ENCODE results near the gene PTGIS. TPM values are rescaled to one million over a fixed set of nuclear protein-coding genes. Genes with fewer than 3 reads are reported as not detected.

Gene PTGIS
- total RNA-seq, 1 donor: under 0.01 TPM

DNA sequence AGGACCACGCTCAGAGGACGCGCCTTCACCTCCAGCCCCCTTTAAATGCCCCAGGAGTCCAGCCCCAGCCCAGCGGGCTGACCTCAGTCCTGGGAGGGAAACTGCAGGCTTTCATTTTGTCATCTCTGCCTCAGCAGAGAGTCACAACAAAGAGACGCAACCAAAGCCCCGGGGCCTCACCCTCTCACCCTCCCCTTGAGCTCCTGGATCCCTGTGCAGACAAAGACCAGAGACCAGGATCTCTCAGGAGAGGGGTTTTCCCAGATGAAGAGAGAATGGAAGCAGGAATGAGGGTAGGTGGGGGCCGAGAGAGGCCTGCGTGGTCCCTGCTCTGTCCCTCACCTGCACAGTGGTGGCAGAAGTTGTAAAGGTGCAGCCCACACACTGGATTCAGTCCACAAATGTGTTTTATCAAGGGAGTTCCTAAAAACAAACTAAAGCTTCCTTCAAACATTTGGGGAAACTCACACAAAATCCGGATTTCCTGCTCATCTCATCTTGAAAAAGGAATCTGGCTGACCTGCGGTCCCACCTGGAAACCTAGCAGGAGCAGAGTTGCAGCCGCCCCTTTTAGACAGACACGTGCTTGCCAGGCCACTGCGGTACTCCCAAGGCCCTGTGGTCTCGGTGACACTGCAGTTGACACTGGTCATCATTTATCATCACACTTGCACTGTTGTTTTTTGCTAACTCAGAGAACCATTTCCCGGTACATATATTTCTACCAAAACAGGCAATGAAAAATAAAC lies 27.1 kb downstream of the PTGIS start:
- Histone ChIP-seq H3K27me3 (ENCODE audit: insufficient read depth, low read length) (no peaks in the 10 kb centered on the region), H3K4me3 (ENCODE audit: low read length) (no peak overlapping the region), H3K4me1 (ENCODE audit: insufficient read depth, low read length) (no peaks in the 10 kb centered on the region), H3K9me3 (ENCODE audit: low read depth, low read length) (no peaks in the 10 kb centered on the region)

DNA sequence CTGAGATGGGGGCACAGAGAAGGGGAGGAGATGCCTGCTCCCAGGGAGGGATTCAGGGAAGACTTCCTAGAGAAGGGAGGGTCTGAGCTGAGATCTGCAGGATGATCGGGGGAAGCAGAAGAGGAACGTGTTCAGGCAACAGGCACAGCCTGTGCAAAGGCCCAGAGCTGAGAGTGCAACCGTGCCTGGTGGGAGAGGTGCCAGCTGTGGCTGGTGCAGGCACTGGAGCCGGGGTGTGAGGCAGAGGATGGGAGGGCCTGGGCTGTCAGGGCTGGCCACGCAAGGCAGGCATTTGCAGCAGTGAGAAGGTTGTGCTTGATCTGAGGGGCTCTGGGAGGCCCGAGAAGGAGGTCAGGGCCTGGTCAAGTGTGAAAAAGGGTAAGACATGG lies 27.7 kb downstream of the PTGIS start:
- no peak overlapping the region for H3K4me3 ChIP-seq (ENCODE audit: low read length)
- no peaks in the 10 kb centered on the region for H3K9me3 ChIP-seq (ENCODE audit: low read depth, low read length)
- no peaks in the 10 kb centered on the region for H3K27me3 ChIP-seq (ENCODE audit: insufficient read depth, low read length)
- H3K4me1 ChIP-seq (ENCODE audit: insufficient read depth, low read length): peaks cover 2% of the 10 kb centered on the region

DNA sequence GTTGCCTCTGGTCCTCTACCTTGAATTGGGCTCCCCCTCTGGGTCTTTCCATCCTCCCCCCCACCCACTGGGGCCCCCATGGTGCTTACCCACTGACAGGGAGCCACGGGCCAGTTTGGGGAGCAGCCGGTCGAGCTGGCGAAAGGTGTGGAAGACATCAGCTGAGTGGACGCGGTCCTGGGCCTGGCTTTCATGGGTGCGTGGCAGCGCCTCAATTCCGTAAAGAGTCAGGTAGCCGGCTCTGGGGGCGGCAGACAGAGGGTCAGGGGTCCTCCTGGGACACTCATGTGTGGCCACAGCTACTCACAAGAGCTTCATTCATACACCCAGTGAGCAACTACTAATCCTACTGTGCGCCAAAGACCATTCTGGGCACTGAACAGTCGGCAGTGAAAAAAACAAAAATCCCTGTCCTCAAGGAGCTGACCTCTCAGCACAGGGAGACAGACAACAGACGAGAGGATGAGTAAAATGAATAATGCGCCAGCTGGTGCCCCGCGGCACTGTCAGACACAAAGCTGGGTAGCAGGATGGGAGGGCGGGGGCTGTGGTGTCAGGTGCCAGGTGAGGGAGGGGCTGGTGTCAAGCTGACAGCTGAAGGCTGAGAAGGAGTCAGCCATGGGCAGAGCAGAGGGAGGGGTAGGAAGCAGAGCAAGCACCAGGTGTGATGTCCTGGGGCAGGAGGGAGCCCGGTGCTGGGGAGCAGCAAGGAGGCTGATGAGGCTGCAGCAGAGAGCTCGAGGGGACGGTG lies 28.3 kb downstream of the PTGIS start:
- Histone ChIP-seq H3K27me3 (ENCODE audit: insufficient read depth, low read length) (no peaks in the 10 kb centered on the region), H3K4me3 (ENCODE audit: low read length) (no peak overlapping the region), H3K9me3 (ENCODE audit: low read depth, low read length) (no peaks in the 10 kb centered on the region), H3K4me1 (ENCODE audit: insufficient read depth, low read length) (peaks cover 8% of the 10 kb centered on the region)

- Histone ChIP-seq H3K27me3 (ENCODE audit: insufficient read depth, low read length) (no peaks in the 10 kb centered on the region), H3K9me3 (ENCODE audit: low read depth, low read length) (no peaks in the 10 kb centered on the region), H3K4me3 (ENCODE audit: low read length) (no peak overlapping the region), H3K4me1 (ENCODE audit: insufficient read depth, low read length) (peaks cover 13% of the 10 kb centered on the region)
These were observed 29.0 kb downstream of the PTGIS start for GRCh38 chr20:49538950-49539349.

- Histone ChIP-seq H3K4me3 (ENCODE audit: low read length) (no peak overlapping the region), H3K9me3 (ENCODE audit: low read depth, low read length) (no peaks in the 10 kb centered on the region), H3K27me3 (ENCODE audit: insufficient read depth, low read length) (no peaks in the 10 kb centered on the region), H3K4me1 (ENCODE audit: insufficient read depth, low read length) (peaks cover 13% of the 10 kb centered on the region)
These were observed 33.7 kb downstream of the PTGIS start for GRCh38 chr20:49534255-49534712.

GRCh38 chr20:49532285-49532946 lies 35.5 kb downstream of the PTGIS start:
- Histone ChIP-seq H3K4me1 (ENCODE audit: insufficient read depth, low read length) (peaks cover 13% of the 10 kb centered on the region), H3K27me3 (ENCODE audit: insufficient read depth, low read length) (no peaks in the 10 kb centered on the region), H3K9me3 (ENCODE audit: low read depth, low read length) (no peaks in the 10 kb centered on the region), H3K4me3 (ENCODE audit: low read length) (no peak overlapping the region)

GRCh38 chr20:49529470-49529869 lies 38.5 kb downstream of the PTGIS start:
- Histone ChIP-seq H3K4me3 (ENCODE audit: low read length) (no peak overlapping the region), H3K4me1 (ENCODE audit: insufficient read depth, low read length) (peaks cover 3% of the 10 kb centered on the region), H3K9me3 (ENCODE audit: low read depth, low read length) (no peaks in the 10 kb centered on the region), H3K27me3 (ENCODE audit: insufficient read depth, low read length) (no peaks in the 10 kb centered on the region)

DNA sequence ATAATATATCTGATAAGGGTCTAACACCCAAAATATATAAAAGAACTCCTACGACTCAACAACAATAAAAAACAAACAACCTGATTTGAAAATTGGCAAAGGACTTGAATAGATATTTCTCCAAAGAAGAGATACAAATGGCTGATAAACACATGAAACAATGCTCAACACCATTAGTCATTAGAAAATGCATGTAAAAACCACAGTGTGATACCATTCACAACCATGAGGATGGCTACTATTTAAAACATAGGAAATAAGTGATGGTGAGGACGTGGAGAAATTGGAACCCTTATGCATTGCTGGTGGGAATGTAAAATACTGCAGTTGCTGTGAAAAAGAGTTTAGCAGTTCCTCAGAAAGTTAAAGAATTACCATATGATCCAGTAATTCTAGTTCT lies 41.4 kb downstream of the PTGIS start:
- H3K27me3 ChIP-seq (ENCODE audit: insufficient read depth, low read length): no peaks in the 10 kb centered on the region
- H3K9me3 ChIP-seq (ENCODE audit: low read depth, low read length): no peaks in the 10 kb centered on the region
- H3K4me3 ChIP-seq (ENCODE audit: low read length): no peak overlapping the region
- H3K4me1 ChIP-seq (ENCODE audit: insufficient read depth, low read length): no peaks in the 10 kb centered on the region

DNA sequence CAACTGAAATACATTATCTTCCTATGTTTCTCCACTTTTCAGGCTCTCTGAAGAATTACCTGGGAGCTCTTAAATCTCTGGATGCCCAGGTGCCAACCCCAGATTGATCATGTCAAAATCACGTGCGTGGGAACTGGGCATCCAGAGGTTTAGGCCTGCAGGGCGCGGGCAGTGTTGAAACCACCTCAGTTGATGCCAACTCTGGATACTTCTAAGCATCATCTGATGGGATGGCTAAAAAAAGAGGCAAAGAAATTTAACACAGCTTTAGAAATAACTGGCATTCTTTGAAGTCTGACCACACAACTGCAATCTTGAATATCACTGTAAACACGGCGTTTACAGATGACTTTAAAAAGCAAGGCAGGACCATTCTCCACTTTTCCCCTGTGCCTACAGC lies 41.9 kb downstream of the PTGIS start:
- Histone ChIP-seq H3K9me3 (ENCODE audit: low read depth, low read length) (no peaks in the 10 kb centered on the region), H3K4me3 (ENCODE audit: low read length) (no peak overlapping the region), H3K4me1 (ENCODE audit: insufficient read depth, low read length) (no peaks in the 10 kb centered on the region), H3K27me3 (ENCODE audit: insufficient read depth, low read length) (no peaks in the 10 kb centered on the region)

DNA sequence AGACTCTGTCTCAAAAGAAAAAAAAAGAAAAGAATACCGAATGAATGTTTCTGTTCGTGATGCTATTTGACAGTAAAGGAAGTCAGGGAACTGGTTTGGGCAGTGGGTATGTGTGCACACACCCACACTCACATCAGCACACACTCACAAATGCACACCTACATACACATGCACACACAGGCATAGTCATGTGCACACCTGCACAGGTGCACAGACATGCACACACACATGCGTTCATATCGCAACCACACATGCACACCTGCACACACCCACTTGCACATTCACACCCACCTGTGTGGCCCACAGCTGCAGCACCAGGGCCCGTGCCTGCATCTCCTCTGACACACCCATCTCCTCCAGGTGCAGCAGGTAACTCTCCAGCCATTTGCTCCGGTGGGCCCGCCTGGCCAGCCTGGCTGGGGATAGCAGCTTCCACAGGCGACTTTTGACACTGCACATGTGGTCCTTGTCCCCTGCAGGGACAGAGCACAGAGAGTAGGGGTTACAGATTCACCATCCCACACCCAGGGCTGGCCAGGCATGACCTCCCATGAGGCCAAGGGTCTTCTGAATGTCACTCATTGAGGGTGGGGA lies 44.1 kb downstream of the PTGIS start:
- no peaks in the 10 kb centered on the region for H3K9me3 ChIP-seq (ENCODE audit: low read depth, low read length)
- no peaks in the 10 kb centered on the region for H3K4me1 ChIP-seq (ENCODE audit: insufficient read depth, low read length)
- H3K27me3 ChIP-seq (ENCODE audit: insufficient read depth, low read length): no peaks in the 10 kb centered on the region

GRCh38 chr20:49521356-49521755 lies 46.6 kb downstream of the PTGIS start:
- Histone ChIP-seq H3K4me3 (ENCODE audit: low read length) (no peak overlapping the region), H3K27me3 (ENCODE audit: insufficient read depth, low read length) (no peaks in the 10 kb centered on the region), H3K4me1 (ENCODE audit: insufficient read depth, low read length) (no peaks in the 10 kb centered on the region), H3K9me3 (ENCODE audit: low read depth, low read length) (no peaks in the 10 kb centered on the region)

More for the DNA sequence above, 44.1 kb downstream of the PTGIS start:
- H3K4me3 ChIP-seq (ENCODE audit: low read length): no peak overlapping the region

DNA sequence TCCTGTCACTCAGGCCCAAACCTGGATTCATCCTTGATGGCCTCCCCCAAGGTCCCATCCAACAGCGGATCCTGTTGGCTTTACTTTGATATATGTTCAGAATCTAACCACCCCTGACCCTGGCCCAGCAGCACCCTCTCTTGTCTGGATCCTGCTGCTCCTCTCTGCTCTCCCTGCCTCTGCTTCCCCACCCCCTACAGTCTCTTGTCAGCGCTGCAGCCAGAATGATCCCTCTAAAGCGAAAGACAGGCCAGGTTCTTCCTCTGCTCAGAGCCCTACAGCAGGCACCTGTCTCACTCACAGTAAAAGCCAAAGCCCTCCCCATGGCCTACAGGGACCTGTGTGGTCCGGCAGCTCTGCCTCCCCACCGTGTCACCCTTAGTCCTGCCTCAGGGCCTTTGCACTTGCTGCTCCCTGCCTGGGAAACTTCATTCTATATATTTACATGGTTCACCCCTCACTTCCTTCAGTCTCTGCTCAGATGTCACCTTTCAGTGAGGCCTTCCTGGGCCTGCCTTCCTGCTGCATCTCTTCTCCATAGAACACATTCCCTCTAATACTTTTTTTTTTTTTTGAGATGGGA lies 48.1 kb downstream of the PTGIS start:
- Histone ChIP-seq H3K4me1 (ENCODE audit: insufficient read depth, low read length) (no peaks in the 10 kb centered on the region), H3K4me3 (ENCODE audit: low read length) (no peak overlapping the region), H3K9me3 (ENCODE audit: low read depth, low read length) (no peaks in the 10 kb centered on the region), H3K27me3 (ENCODE audit: insufficient read depth, low read length) (no peaks in the 10 kb centered on the region)

- H3K4me1 ChIP-seq (ENCODE audit: insufficient read depth, low read length): no peaks in the 10 kb centered on the region
- H3K4me3 ChIP-seq (ENCODE audit: low read length): no peak overlapping the region
- H3K9me3 ChIP-seq (ENCODE audit: low read depth, low read length): no peaks in the 10 kb centered on the region
- no peaks in the 10 kb centered on the region for H3K27me3 ChIP-seq (ENCODE audit: insufficient read depth, low read length)
These were observed 48.7 kb downstream of the PTGIS start for GRCh38 chr20:49519212-49519712.

GRCh38 chr20:49518576-49518975 lies 49.4 kb downstream of the PTGIS start:
- Histone ChIP-seq H3K4me1 (ENCODE audit: insufficient read depth, low read length) (no peaks in the 10 kb centered on the region), H3K4me3 (ENCODE audit: low read length) (no peak overlapping the region), H3K9me3 (ENCODE audit: low read depth, low read length) (no peaks in the 10 kb centered on the region), H3K27me3 (ENCODE audit: insufficient read depth, low read length) (no peaks in the 10 kb centered on the region)

DNA sequence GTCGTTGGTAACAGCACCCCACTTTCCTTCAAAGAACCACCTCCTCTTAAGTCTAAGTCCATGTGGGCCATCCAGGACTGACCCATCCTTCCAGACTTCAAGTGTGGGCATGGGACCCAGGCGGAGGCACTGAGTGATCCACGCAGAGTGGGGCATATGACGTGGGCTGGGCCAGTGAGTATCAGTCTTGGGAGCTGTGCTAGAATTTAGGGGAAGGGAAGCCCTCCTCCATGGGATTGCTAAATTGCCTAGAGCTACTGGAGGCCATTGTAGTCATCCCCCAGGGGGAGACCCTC lies 50.2 kb downstream of the PTGIS start:
- H3K4me3 ChIP-seq (ENCODE audit: low read length): no peak overlapping the region

More for the DNA sequence above, 50.2 kb downstream of the PTGIS start:
- no peaks in the 10 kb centered on the region for H3K27me3 ChIP-seq (ENCODE audit: insufficient read depth, low read length)
- no peaks in the 10 kb centered on the region for H3K4me1 ChIP-seq (ENCODE audit: insufficient read depth, low read length)
- no peaks in the 10 kb centered on the region for H3K9me3 ChIP-seq (ENCODE audit: low read depth, low read length)
